KOPT-K1 (cell line): ENCODE measurements around the gene CELA1.

Experiments
- H3K27ac ChIP-seq: fragments of 200-600 bp; sonication (generic); 2 replicates; pipeline ENCODE4 v1.5.1; 2016; ENCODE audit warnings: antibody characterized with exemption, mild to moderate bottlenecking, low read depth, low read length; ENCODE audit not compliant: poor library complexity, severe bottlenecking
- H3K36me3 ChIP-seq: fragments of 200-600 bp; sonication (generic); 2 replicates; pipeline ENCODE4 v1.5.1; 2017; ENCODE audit warnings: antibody characterized with exemption, mild to moderate bottlenecking, low read length, moderate library complexity; ENCODE audit not compliant: insufficient read depth
- H3K9me3 ChIP-seq: fragments of 200-600 bp; sonication (generic); 2 replicates; pipeline ENCODE4 v1.5.1; 2017; ENCODE audit warnings: antibody characterized with exemption, low read length, mild to moderate bottlenecking; ENCODE audit not compliant: insufficient read depth, poor library complexity, severe bottlenecking

CELA1 gene

GRCh38 chr12:51346581-51346980 is at the start of gene CELA1:
TSS of gene CELA1 (minus strand) at chr12:51346679. CDS start at chr12:51346638, 41 bp downstream.
- no peak within 1 kb of the TSS for H3K27ac ChIP-seq
- no peaks in the 10 kb centered on the region for H3K36me3 ChIP-seq
- no peaks in the 10 kb centered on the region for H3K9me3 ChIP-seq

- Histone ChIP-seq H3K36me3 (no peaks in the 10 kb centered on the region), H3K27ac (peak overlapping the region; percentile 65), H3K9me3 (no peaks in the 10 kb centered on the region)
Observed at GRCh38 chr12:51395283-51396230, 49.1 kb upstream of the CELA1 start.

GRCh38 chr12:51393676-51394545 is 47.4 kb upstream of the CELA1 start:
- Histone ChIP-seq H3K9me3 (no peaks in the 10 kb centered on the region), H3K27ac (peak overlapping the region; percentile 65), H3K36me3 (no peaks in the 10 kb centered on the region)

GRCh38 chr12:51392556-51393237 is 46.2 kb upstream of the CELA1 start:
- H3K9me3 ChIP-seq, result no peaks in the 10 kb centered on the region
- H3K36me3 ChIP-seq, result no peaks in the 10 kb centered on the region
- peak overlapping the region; percentile 65 for H3K27ac ChIP-seq

GRCh38 chr12:51391283-51392123 is 45.0 kb upstream of the CELA1 start, which contains the start of gene GALNT6:
TSS of gene GALNT6 (minus strand) at chr12:51391406. CDS start at chr12:51379781, 11,625 bp downstream.
- peak within 1 kb of the TSS; percentile 69 for H3K27ac ChIP-seq
- no peaks in the 10 kb centered on the region for H3K9me3 ChIP-seq

GRCh38 chr12:51390891-51391282 is 44.4 kb upstream of the CELA1 start:
- Histone ChIP-seq H3K27ac (peak overlapping the region; percentile 69), H3K9me3 (no peaks in the 10 kb centered on the region), H3K36me3 (no peaks in the 10 kb centered on the region)

More at GRCh38 chr12:51391283-51392123, 45.0 kb upstream of the CELA1 start, which contains the start of gene GALNT6:
- no peaks in the 10 kb centered on the region for H3K36me3 ChIP-seq

- no peaks in the 10 kb centered on the region for H3K36me3 ChIP-seq
- peak overlapping the region; percentile 69 for H3K27ac ChIP-seq
- H3K9me3 ChIP-seq, result no peaks in the 10 kb centered on the region
Observed at GRCh38 chr12:51390457-51390856, 44.0 kb upstream of the CELA1 start.

- H3K9me3 ChIP-seq, result no peaks in the 10 kb centered on the region
- H3K27ac ChIP-seq, result peak overlapping the region; percentile 37
- no peaks in the 10 kb centered on the region for H3K36me3 ChIP-seq
Observed at GRCh38 chr12:51389302-51389999, 43.0 kb upstream of the CELA1 start.

- Histone ChIP-seq H3K27ac (peak overlapping the region; percentile 37), H3K36me3 (no peaks in the 10 kb centered on the region), H3K9me3 (no peaks in the 10 kb centered on the region)
Observed at GRCh38 chr12:51388846-51389245, 42.4 kb upstream of the CELA1 start.

- peak overlapping the region; percentile 37 for H3K27ac ChIP-seq
- H3K36me3 ChIP-seq, result no peaks in the 10 kb centered on the region
- no peaks in the 10 kb centered on the region for H3K9me3 ChIP-seq
Observed at GRCh38 chr12:51388069-51388799, 41.8 kb upstream of the CELA1 start.

- Histone ChIP-seq H3K27ac (peak overlapping the region; percentile 43), H3K36me3 (no peaks in the 10 kb centered on the region)
Observed at GRCh38 chr12:51386351-51386750, 39.9 kb upstream of the CELA1 start.

GRCh38 chr12:51383269-51383905 is 36.9 kb upstream of the CELA1 start:
- Histone ChIP-seq H3K9me3 (no peaks in the 10 kb centered on the region), H3K36me3 (peaks cover 18% of the 10 kb centered on the region), H3K27ac (peak overlapping the region; percentile 71)

More at GRCh38 chr12:51386351-51386750, 39.9 kb upstream of the CELA1 start:
- no peaks in the 10 kb centered on the region for H3K9me3 ChIP-seq
